Epithelial cell of esophagus (primary cell): Measurements from ENCODE around the gene NT5E.
"Not testable (repeated sequence)": the region's sequence is repeated elsewhere in the genome, so short reads cannot be mapped to it uniquely, and the experiment has no call there.

Experiments
- DNase-seq: peaks from one replicate; pipeline ENCODE4 v3.0.0; 2010; ENCODE audit warnings: low read depth
- H3K4me3 ChIP-seq: 2 replicates; pipeline ENCODE4 v1.5.1; 2011; ENCODE audit warnings: mild to moderate bottlenecking, low read length, control low read depth
- TF ChIP-seq, protein P1 (sequence below): IDR thresholded peaks from 2 replicates; pipeline ENCODE4 v1.5.1; 2011; ENCODE audit warnings: low read depth, mild to moderate bottlenecking, low read length, control low read depth, inconsistent platforms; ENCODE audit not compliant: insufficient read depth; ENCODE audit errors: missing control alignments

The NT5E gene

DNA sequence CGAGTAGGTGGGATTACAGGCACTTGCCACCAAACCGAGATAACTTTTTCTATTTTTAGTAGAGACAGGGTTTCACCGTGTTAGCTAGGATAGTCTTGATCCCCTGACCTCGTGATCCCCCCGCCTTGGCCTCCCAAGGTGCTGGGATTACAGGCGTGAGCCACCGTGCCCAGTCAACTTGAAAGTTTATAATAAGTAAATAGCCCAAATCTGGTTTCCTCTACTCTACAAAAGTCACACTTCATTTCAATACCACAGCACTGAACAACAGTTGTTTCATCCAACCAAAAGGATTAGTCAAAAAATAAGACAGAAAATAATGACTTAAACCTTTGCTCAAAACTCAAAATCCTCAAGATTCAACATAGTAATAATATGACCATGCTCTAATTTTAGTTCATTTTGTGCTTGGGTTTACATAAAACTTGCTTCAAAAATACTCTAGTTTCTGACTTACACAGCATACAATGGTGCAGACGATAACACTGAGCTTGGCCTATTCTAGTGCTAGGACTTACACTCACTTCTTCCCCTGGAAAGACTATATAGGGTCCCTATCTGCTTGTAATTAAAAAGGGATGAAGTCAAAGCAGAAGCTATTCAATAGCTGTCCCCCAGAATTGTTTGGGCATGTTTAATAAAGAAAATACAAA lies 56.7 kb downstream of the NT5E start:
- TF ChIP-seq, protein P1, sequence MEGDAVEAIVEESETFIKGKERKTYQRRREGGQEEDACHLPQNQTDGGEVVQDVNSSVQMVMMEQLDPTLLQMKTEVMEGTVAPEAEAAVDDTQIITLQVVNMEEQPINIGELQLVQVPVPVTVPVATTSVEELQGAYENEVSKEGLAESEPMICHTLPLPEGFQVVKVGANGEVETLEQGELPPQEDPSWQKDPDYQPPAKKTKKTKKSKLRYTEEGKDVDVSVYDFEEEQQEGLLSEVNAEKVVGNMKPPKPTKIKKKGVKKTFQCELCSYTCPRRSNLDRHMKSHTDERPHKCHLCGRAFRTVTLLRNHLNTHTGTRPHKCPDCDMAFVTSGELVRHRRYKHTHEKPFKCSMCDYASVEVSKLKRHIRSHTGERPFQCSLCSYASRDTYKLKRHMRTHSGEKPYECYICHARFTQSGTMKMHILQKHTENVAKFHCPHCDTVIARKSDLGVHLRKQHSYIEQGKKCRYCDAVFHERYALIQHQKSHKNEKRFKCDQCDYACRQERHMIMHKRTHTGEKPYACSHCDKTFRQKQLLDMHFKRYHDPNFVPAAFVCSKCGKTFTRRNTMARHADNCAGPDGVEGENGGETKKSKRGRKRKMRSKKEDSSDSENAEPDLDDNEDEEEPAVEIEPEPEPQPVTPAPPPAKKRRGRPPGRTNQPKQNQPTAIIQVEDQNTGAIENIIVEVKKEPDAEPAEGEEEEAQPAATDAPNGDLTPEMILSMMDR: no peak
- no peak overlapping the region for H3K4me3 ChIP-seq
- no peak for DNase-seq

DNA sequence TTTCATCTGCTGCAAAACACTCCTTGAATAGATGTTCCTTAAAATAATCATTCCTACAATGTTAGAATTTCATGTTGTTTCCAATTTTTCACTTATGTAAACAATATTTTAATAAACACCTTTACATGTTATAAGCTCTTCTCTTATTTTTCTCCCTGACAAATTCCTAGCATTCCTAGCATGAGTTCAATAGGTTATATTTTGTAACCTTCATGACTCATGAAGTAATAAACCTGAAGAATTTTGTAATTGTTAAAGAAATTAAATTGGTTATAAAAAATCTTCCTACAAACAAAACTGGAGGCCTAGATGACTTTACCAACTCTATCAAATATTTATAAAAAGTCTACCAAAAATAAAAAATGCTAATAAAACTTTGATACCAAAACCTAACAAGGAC lies 66.3 kb downstream of the NT5E start:
- TF ChIP-seq, protein P1: no peak
- no peak overlapping the region for H3K4me3 ChIP-seq
- DNase-seq: peak; percentile 23

DNA sequence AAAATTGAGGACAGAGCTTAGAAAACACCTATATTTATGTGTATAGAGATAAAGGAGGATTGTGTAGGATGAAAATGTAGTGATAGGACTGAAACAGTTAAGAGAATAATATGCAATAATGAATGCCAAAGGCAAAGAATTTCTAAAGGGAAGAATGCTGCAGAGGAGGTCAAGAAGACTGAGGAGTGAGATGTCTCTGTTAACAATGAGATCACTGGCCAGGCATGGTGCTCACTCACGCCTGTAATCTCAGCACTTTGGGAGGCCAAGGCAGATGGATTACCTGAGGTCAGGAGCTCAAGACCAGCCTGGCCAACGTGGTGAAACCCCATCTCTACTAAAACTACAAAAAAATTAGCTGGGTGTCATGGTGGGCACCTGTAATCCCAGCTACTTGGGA lies 74.4 kb downstream of the NT5E start:
- not testable (repeated sequence) for H3K4me3 ChIP-seq, DNase-seq

DNA sequence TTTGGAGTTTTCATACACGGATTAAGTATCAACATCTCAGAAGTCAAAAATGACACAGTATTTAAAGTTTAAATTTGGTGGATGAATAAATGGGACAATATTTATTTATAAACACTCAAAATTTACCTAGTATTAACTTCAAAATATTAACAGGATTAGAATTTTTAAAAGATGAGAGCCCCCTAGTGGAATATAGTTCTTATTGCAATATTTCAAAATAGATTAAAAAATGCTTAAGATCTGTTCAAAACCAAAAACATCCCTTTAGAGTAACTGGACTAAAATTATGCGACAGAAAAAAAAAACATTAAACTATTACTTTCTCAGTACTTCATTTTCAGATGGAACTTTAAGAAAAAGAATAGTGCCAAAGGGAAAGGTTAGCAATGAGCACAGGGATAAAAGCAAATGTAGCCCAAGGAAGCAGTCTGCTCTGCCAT lies 87.2 kb downstream of the NT5E start:
- DNase-seq: no peak
- no peak overlapping the region for H3K4me3 ChIP-seq
- TF ChIP-seq, protein P1: no peak

DNA sequence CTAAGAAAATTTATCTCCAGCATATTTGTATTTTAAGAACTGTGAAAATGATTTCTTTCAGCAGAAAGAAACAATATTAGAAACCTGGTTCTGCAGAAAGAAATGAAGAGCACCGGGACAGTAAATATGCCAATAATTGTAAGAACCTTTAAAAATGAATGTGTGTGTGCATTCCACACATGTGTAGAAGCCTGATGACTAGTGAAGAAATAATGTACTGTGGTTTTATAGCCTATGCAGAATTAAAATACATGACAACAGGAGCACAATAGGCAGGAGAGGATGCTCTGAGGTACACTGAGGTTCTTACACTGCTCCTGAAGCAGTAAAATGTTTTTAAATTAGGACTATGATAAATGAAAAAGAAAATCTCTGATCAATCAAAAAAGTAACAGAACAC lies 94.9 kb downstream of the NT5E start:
- no peak for DNase-seq
- TF ChIP-seq, protein P1: no peak
- H3K4me3 ChIP-seq: no peak overlapping the region
